Measurements from ENCODE around the gene SLC25A24.

Gene SLC25A24

GRCh38 chr1:108114033-108114599, 86.0 kb downstream of the SLC25A24 start:
- no peaks in the 10 kb centered on the region for H3K9me3 ChIP-seq (ENCODE audit: control insufficient read depth, insufficient read depth, low read length)
- H3K9ac ChIP-seq (ENCODE audit: low read depth, low read length): no peak overlapping the region
- no peaks in the 10 kb centered on the region for H3K36me3 ChIP-seq (ENCODE audit: insufficient read depth, low read length)
- H3K4me1 ChIP-seq (ENCODE audit: insufficient read depth, low read length): no peaks in the 10 kb centered on the region

DNA sequence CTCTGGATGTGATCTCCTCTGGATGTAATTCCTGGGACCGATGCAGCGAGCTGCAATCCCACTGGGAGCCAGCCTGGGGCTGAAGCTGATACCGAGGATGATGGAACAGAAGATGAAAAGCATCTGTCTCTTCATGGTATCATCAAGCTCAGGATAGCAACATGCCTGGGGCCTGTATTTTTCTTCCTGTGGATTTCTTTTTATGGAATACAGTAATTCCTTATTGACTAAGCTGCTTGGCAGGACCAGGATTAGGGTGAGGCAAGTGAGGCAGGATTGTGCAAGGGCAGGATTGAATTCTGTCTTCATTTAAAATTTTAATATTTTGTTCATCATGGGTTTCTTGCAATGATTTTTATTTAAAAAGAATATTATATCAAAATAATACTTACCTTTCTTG, 86.6 kb downstream of the SLC25A24 start:
- H3K9me3 ChIP-seq (ENCODE audit: control insufficient read depth, insufficient read depth, low read length): no peaks in the 10 kb centered on the region
- no peaks in the 10 kb centered on the region for H3K36me3 ChIP-seq (ENCODE audit: insufficient read depth, low read length)
- H3K4me1 ChIP-seq (ENCODE audit: insufficient read depth, low read length): no peaks in the 10 kb centered on the region
- no peak overlapping the region for H3K9ac ChIP-seq (ENCODE audit: low read depth, low read length)

DNA sequence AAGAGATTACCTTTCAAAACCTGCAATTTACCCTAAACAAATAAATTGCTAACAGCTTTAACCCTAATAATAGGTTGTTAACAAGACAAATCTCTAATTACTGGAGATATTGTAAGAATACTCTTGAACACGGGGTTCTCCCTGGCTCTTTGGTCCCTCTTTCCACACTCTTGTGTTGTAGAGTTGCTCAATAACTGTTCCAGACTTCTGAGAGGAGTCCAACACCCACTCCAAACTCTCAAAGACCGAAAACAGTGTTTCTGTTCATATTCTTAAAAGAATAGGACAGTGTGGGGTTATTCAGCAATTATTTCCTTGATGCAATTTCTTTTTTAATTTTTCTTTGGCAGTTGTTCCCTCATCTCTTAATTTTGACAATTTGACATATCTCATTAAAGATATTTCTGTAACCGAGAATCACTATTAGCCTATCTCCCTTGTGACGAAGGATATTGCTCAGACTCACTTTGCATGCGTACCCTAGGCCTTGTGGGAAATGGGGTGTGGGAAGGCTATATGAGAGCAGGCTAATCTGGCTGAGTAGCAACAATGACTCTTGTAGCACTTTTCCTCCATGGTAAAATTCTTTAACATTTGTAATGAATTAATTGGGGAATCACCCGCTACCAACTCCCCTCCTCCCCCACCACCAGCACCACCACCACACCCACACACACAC, 90.7 kb downstream of the SLC25A24 start:
- Histone ChIP-seq H3K36me3 (ENCODE audit: insufficient read depth, low read length) (no peaks in the 10 kb centered on the region), H3K4me1 (ENCODE audit: insufficient read depth, low read length) (no peaks in the 10 kb centered on the region), H3K9ac (ENCODE audit: low read depth, low read length) (no peak overlapping the region), H3K9me3 (ENCODE audit: control insufficient read depth, insufficient read depth, low read length) (no peaks in the 10 kb centered on the region)

DNA sequence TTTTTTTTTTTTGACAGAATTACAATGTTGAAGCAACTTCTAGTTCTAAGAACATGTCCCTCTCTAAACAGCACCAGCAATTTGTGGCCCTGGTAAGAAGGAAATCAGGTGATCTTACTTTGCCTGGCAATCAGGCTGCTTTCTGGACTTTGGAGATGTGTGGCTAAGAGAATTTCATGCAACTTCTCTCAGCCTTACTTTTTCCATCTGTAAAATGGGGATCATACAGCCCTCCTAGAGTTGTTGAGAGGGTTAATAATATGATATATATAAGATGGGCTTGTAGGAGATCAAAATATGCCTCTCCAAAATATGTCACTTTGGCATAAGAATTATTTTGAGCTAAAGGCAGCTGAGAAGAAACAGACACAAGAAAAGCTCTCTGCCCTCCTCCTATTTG, 92.0 kb downstream of the SLC25A24 start:
- no peaks in the 10 kb centered on the region for H3K4me1 ChIP-seq (ENCODE audit: insufficient read depth, low read length)
- H3K9ac ChIP-seq (ENCODE audit: low read depth, low read length): no peak overlapping the region
- no peaks in the 10 kb centered on the region for H3K36me3 ChIP-seq (ENCODE audit: insufficient read depth, low read length)
- no peaks in the 10 kb centered on the region for H3K9me3 ChIP-seq (ENCODE audit: control insufficient read depth, insufficient read depth, low read length)

GRCh38 chr1:108107658-108108057, 92.5 kb downstream of the SLC25A24 start:
- H3K9ac ChIP-seq (ENCODE audit: low read depth, low read length): no peak overlapping the region
- H3K9me3 ChIP-seq (ENCODE audit: control insufficient read depth, insufficient read depth, low read length): no peaks in the 10 kb centered on the region
- H3K4me1 ChIP-seq (ENCODE audit: insufficient read depth, low read length): no peaks in the 10 kb centered on the region
- no peaks in the 10 kb centered on the region for H3K36me3 ChIP-seq (ENCODE audit: insufficient read depth, low read length)

GRCh38 chr1:108106775-108107174, 93.4 kb downstream of the SLC25A24 start:
- Histone ChIP-seq H3K9me3 (ENCODE audit: control insufficient read depth, insufficient read depth, low read length) (no peaks in the 10 kb centered on the region), H3K4me1 (ENCODE audit: insufficient read depth, low read length) (no peaks in the 10 kb centered on the region), H3K36me3 (ENCODE audit: insufficient read depth, low read length) (no peaks in the 10 kb centered on the region), H3K9ac (ENCODE audit: low read depth, low read length) (no peak overlapping the region)

GRCh38 chr1:108100148-108100547, 100.0 kb downstream of the SLC25A24 start:
- H3K9ac ChIP-seq (ENCODE audit: low read depth, low read length): no peak overlapping the region
- no peaks in the 10 kb centered on the region for H3K36me3 ChIP-seq (ENCODE audit: insufficient read depth, low read length)
- no peaks in the 10 kb centered on the region for H3K4me1 ChIP-seq (ENCODE audit: insufficient read depth, low read length)
- H3K9me3 ChIP-seq (ENCODE audit: control insufficient read depth, insufficient read depth, low read length): no peaks in the 10 kb centered on the region

GRCh38 chr1:108097018-108097417, 103.1 kb downstream of the SLC25A24 start:
- Histone ChIP-seq H3K4me1 (ENCODE audit: insufficient read depth, low read length) (no peaks in the 10 kb centered on the region), H3K9ac (ENCODE audit: low read depth, low read length) (no peak overlapping the region), H3K36me3 (ENCODE audit: insufficient read depth, low read length) (no peaks in the 10 kb centered on the region), H3K9me3 (ENCODE audit: control insufficient read depth, insufficient read depth, low read length) (no peaks in the 10 kb centered on the region)

- Histone ChIP-seq H3K4me1 (ENCODE audit: insufficient read depth, low read length) (no peaks in the 10 kb centered on the region), H3K9me3 (ENCODE audit: control insufficient read depth, insufficient read depth, low read length) (no peaks in the 10 kb centered on the region), H3K36me3 (ENCODE audit: insufficient read depth, low read length) (no peaks in the 10 kb centered on the region), H3K9ac (ENCODE audit: low read depth, low read length) (no peak overlapping the region)
Observed at GRCh38 chr1:108096089-108096488, 104.1 kb downstream of the SLC25A24 start.

- Histone ChIP-seq H3K4me1 (ENCODE audit: insufficient read depth, low read length) (no peaks in the 10 kb centered on the region), H3K36me3 (ENCODE audit: insufficient read depth, low read length) (no peaks in the 10 kb centered on the region), H3K9me3 (ENCODE audit: control insufficient read depth, insufficient read depth, low read length) (no peaks in the 10 kb centered on the region), H3K9ac (ENCODE audit: low read depth, low read length) (no peak overlapping the region)
Observed at GRCh38 chr1:108089477-108089876, 110.7 kb downstream of the SLC25A24 start.

GRCh38 chr1:108085628-108086027, 114.5 kb downstream of the SLC25A24 start:
- no peaks in the 10 kb centered on the region for H3K9me3 ChIP-seq (ENCODE audit: control insufficient read depth, insufficient read depth, low read length)
- no peaks in the 10 kb centered on the region for H3K36me3 ChIP-seq (ENCODE audit: insufficient read depth, low read length)
- H3K9ac ChIP-seq (ENCODE audit: low read depth, low read length): no peak overlapping the region
- no peaks in the 10 kb centered on the region for H3K4me1 ChIP-seq (ENCODE audit: insufficient read depth, low read length)

DNA sequence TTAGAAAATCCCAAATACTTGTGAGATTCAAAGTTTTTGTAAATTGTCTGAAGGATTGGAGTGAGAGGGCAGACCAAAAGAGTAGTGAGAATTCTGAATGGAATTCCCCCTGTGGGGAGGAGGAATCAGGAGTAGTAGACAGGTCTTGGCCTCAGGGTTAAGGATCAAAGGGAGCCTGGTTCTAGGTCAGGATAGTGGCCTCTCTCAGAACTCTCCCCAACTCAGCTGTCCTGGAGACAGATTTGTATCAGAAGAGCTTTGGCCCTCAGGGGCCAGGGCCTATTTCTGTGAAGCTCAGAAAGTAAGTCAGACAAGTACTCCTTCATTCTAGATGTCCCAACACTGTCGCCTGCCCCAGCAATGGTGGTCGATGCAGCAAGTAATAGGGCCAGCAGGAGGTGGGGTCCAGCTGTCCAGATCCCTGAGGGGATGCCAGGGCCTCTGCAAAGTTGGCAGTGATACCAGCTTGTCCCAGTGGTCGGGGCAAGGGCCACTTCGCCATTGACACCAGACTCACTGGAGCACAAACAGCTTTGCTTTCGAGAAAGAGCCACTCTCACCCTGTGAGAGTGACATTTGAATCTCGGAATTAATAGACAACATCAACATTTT, 115.2 kb downstream of the SLC25A24 start:
- no peaks in the 10 kb centered on the region for H3K4me1 ChIP-seq (ENCODE audit: insufficient read depth, low read length)
- no peak overlapping the region for H3K9ac ChIP-seq (ENCODE audit: low read depth, low read length)
- no peaks in the 10 kb centered on the region for H3K9me3 ChIP-seq (ENCODE audit: control insufficient read depth, insufficient read depth, low read length)
- no peaks in the 10 kb centered on the region for H3K36me3 ChIP-seq (ENCODE audit: insufficient read depth, low read length)
